OCI-LY3 (cell line): ENCODE measurements around the gene KRTAP5-3.

ENCODE experiments used
- EZH2phosphoT487 ChIP-seq: fragments of 200-600 bp; shearing (Covaris generic); IDR thresholded peaks from 2 replicates; pipeline ENCODE4 v1.6.1; 2018; ENCODE audit warnings: antibody characterized with exemption, mixed run types, low read depth
- TF ChIP-seq, protein P1 (sequence below): fragments of 200-600, 300-600 bp; sonication (generic); IDR thresholded peaks from 2 replicates; pipeline ENCODE4 v1.5.1; 2014; ENCODE audit warnings: antibody characterized with exemption, low read length, low read depth

DNA sequence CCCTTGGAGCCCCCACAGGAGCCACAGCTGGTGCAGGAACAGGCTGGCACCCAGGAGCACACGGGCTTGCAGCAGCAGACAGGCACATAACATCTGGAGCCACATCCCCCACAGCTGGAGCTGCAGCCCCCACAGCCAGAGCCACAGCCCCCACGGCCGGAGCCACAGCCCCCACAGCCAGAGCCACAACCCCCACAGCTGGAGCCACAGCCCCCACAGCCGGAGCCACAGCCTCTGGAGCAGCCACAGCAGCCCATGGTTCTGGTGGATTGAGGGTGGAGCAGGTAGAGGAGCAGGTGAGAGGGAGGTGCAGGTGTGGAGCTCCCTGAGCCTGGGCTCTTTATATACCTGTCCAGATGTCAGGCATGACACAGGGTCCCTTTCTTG lies 10.3 kb downstream of the KRTAP5-3 start, which contains the start of gene KRTAP5-2:
- TF ChIP-seq, protein P1, sequence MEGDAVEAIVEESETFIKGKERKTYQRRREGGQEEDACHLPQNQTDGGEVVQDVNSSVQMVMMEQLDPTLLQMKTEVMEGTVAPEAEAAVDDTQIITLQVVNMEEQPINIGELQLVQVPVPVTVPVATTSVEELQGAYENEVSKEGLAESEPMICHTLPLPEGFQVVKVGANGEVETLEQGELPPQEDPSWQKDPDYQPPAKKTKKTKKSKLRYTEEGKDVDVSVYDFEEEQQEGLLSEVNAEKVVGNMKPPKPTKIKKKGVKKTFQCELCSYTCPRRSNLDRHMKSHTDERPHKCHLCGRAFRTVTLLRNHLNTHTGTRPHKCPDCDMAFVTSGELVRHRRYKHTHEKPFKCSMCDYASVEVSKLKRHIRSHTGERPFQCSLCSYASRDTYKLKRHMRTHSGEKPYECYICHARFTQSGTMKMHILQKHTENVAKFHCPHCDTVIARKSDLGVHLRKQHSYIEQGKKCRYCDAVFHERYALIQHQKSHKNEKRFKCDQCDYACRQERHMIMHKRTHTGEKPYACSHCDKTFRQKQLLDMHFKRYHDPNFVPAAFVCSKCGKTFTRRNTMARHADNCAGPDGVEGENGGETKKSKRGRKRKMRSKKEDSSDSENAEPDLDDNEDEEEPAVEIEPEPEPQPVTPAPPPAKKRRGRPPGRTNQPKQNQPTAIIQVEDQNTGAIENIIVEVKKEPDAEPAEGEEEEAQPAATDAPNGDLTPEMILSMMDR = no peak
- TF ChIP-seq EZH2phosphoT487 = no peak
